HL-60/S4 treated with retinoic acid at 250 ng/mL for 4 days and 3 days (cell line): ENCODE results near the gene IMMP1L.

Experiments
- in situ Hi-C: fragments of 300-500 bp; cut with MboI; formaldehyde crosslinking; loops from 2 replicates; pipeline ENCODE4 v1.7.0; 2022; ENCODE audit warnings: low sequenced_read_pairs

IMMP1L gene

DNA sequence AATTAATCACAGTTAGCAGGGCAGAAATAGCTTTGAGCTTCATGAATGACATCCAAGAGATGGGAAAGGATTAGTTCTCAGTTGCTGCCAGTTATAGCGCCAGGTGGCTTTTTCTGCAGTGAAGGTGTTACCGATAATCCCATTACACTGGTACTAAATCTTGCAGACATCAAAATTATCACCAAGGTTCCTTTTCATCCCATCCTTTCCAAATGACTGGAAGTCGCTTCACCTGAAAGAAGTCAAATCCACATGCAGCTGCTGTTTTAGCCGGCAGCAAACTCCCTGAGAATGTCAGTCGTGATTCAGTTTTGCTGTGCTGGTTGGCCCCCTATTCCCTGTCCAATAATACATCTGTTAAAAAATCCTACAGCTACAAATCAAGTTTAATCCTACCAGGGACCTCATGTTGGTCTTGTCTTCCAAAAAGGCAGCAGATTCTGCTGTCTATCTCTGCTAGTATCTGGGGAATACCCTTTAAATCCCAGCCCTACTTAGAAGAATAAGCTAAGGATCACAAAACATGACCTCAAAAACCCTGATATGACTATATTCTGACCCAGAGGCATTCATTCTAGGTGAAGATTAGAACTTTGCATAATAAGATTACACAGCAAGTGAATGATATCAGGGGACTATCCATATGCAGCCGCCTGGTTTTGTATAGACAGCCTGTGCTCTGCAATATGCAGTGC, 31.7 kb downstream of the IMMP1L start:
- in situ Hi-C loops, result no loop called here

DNA sequence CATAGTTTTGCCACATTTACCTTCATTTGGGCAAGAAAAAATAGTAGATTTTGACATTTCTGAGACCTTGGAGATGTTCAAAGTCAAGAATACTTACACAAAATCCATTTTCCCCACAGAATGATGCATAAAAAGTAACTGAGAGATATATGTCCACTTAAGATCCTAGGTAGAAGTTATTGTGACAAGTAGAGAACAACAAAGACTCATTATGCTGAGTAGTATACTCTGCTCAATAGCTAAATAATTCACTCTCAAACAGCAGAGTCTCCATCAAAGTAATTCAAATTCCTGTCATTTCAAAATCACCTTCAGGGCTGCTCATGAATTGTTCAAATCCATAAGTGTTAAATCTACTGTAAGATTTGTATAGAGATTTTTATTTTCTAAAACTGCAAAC, 35.3 kb downstream of the IMMP1L start:
- in situ Hi-C loops, result no loop called here

DNA sequence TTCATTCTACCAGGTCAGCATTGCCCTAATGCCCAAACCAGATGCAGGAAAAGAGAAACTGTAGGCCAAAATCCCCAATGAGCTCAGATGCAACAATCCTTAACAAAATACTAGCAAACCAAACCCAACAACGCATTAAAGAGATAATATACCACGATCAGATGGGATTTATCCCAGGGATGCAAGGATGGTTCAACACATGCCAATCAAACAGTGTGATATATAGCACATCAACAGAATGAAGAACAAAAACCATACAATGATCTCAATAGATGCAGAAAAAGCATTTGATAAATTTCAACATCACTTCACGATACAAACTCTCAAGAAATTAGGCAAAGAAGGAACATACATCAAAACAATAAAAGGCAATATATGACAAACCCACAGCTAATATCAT, 45.0 kb downstream of the IMMP1L start:
- in situ Hi-C loops, result no loop called here

DNA sequence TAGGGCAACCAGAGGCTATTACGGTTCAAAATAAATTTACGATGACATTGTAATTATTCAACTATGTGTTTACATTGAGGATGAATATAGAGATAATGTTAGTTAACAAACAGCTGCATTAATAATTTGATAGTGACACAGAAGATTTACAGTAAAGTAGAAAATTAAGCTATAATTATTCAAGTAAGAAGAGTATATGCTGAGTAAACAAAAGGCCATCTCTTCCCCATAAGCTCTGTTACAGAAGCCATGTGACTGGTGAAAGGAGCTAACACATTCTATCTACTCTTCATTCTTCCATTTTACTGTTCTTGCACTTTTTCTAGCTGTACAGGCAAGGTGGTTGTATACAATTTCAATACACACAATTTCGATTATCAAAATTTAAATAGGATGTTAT, 54.2 kb downstream of the IMMP1L start:
- in situ Hi-C loops, result no loop called here

DNA sequence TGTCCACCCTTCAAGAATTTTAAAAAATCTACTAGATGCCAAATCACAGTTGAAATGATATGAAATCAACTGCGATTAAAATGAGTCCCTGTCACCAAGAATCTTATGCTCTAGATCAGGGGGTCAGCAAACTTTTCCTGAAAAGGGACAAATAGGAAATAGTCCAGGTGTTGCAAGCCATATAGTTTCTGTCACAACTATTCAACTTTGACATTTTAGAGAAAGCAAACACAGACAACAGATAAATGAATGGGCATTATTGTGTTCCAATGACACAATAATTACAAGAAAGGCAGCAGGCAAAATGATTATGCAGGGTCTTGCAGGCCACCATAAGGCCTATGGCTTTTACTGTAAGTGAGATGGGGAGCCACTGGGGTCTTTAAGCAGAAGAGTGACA, 58.6 kb downstream of the IMMP1L start:
- in situ Hi-C loops, result no loop called here

DNA sequence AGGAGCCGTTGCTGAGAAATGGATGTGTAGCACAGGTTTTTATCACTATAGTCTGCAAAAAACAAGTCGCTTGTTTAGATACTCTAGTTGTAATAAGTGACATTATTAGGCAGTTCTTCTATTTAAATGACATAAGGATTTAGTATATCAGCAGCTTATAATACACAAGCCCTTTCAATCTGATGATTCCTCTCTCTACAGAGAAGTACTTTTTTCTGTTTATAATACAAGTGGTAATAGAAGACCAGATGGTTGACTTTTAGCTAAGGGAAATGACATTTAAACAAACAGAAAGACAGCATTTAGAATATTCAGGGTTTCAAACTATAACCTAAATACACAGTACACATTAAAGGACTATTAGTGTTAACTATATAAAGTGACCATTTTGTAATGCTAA, 60.4 kb downstream of the IMMP1L start:
- in situ Hi-C loops, result no loop called here

DNA sequence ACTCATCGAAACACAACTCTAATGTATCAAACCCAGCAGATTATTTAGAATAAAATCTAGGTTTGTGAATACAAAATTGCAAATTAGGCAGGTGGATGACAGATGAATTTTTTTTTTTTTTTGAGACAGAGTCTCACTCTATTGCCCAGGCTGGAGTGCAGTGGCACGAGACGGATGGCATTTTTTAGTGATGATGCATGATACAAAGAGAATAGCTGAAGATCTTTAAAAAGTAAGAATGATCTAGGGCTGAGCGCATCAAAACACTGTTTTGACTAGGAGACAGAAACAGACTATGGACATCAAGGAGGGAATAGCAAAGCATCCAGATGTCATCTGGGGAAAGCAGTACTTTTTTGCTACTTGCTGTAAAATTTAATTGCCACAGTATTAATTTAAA, 63.8 kb downstream of the IMMP1L start:
- in situ Hi-C loops, result no loop called here

DNA sequence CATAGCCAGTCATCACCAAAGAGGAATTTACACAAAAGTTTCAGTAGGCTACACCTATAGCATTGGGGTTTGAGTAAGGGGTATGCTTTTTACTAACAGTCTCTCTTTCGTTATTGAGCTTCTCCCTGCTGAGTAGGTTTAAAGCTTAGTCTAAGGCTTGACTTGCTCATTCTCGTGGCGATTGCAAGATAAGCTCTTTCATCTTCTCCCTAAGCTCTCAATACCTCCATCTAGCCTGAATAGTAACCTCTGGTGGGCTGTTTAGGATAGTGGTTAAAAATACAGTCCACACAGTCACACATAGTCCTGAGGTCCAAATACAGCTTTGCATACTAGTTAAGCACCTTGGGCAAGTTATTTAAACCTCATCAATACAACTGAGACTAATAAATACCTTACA, 65.6 kb downstream of the IMMP1L start:
- in situ Hi-C loops, result no loop called here

DNA sequence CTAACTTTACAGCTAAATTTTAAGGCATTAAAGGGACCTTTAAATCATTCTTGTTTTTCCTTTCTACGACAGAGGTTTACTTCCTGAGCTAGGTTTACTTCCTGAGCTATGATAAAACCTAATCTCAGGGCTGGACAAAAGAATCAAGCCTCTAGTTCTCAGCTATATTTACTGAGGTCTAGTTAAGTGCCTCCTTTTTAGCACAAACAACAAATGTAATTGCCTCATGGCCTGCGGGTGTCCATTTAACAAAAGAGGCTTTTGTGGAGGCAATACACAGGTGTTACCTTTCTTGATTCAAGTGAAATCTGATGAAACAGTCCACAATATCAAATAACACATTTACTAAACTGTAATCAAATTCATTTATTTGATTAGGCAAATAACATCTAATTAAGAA, 67.3 kb downstream of the IMMP1L start:
- in situ Hi-C loops, result no loop called here

DNA sequence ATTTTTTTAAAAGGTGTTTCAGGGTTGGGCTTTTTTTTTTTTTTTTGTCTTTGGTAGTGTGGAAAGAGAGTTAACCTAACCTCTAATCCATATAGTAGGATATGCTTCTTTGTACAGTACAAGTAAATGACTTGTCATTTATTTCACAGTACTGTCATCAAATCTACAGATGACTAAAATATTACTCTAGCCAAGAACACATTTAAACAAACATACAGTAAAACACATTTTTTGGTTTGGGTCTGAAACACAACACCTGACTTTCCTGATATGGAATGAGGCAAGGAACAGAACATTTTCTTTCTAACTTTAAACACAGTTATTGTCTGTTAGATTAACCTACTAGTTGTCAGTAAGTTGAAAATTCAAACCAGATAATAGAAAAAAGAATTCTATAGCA, 68.1 kb downstream of the IMMP1L start:
- in situ Hi-C loops, result no loop called here

DNA sequence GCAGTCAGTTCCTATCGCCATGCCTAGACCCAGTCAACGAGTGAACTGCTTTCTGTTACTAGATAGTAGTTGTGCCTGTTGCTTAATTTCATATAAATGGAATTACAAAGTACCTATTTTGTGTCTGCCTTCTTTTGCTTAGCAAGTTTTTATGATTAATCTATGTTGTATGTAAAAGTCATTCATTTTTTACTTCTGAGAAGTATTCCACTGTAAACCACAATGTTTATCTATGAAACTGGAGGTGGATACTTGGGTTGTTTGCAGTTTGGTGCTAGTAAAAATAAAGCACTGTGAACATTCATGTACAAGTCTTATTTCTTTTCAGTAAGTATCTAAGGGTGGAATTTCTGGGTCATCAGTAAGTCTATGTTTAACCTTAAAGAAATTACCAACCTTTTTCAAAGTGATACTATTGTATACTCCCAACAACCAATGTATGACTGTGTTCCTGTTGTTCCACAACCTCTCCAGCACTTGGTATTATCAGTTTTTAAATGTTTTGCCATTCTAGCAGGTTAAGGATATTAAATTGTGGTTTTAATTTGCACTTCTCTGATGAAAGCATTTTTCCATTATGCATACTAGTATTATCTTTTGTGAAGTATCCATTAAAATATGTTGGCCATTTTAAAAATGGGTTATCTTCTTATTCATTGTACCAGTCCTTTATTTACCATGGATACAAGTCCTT, 71.5 kb downstream of the IMMP1L start:
- in situ Hi-C loops, result no loop called here

DNA sequence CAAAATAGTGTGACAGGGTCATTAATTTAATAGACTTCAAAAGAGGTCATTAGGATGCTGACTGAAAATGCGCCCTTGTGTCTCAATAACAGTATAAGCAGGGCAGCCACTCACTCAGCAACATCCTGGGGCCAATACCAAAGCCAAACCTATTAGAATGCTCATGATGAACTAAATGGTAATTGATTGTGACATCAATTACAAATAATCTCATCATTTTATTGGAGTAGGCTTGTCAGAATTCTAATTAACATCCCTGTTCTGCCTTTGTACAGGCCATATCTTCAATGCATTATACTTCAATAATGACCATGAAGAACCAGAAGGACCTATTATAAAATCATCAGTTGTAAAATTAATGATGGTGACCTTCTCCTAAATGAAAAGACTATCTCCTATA, 75.6 kb downstream of the IMMP1L start:
- in situ Hi-C loops, result no loop called here

DNA sequence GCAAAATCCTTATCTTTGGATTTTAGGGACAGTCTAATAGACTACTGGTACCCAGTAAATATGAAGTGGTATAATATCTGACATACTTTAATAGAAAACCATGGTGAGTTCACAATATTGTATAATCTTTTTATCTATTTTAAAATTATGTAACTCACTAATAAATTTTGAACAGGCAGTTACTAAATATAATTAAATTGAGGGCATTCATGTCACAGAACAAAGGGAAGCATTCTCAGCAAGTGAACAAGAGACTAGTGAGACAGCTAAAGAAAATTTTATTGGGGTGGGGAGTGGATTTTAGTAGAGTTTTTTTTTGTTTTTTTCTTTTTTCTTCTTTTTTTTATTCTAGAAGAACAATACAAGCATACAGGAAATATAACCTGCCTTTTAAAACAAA, 84.8 kb downstream of the IMMP1L start:
- in situ Hi-C loops, result no loop called here

DNA sequence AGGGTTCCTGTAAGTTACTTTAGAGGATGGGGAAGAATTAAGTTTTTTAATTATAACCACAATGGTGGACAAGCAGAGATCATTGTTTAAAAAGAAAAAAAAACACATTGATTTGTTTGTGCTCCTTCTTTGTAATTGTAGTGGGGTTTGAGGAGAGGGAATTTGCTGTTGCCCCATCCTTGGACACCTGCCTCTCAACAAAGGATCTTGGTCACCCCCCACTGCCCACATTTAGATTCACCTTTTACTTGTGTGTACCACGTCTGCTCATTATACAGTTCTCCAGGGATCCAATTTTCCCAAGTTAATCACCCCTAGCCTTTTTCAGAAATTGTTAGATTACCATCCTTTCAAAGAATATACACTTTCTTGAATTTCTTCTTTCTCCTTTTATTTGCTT, 86.7 kb downstream of the IMMP1L start:
- in situ Hi-C loops, result no loop called here

DNA sequence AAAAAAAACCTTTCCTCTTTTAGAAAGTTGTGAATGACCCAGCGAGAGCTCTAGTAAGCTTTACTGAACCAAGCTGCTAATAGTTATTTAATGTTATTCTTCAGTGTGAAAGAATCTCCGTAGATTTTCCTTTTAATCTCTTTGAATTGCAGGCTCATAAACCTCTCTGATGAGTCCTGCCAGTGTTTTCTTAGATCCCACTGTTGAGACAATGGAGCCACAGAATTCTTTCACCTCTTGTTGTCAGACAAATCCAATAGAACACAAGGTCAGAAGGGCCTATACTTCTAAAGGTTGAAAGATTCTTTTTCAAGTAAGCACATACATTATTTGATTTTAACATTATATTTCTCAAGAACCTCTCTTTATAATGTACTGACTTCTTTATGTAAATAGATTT, 87.6 kb downstream of the IMMP1L start:
- in situ Hi-C loops, result no loop called here

DNA sequence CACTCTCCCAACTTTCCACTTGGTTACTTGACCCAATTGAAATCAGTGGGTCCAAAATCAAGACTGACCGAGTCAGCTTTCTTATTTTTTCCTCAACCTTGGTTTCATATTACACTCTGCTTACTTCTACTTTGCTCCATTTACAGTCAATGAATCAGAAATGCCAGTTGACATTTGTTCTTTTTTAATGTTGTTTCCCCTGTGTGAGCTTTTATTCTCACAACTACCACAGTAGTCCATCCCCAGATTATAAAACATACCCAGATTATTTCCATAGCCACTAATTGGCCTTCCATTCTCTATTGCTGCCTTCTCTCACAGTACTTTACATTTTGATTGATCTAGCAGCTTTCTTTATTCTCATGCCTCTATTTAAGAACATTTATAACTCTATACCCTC, 89.8 kb downstream of the IMMP1L start:
- in situ Hi-C loops, result no loop called here

DNA sequence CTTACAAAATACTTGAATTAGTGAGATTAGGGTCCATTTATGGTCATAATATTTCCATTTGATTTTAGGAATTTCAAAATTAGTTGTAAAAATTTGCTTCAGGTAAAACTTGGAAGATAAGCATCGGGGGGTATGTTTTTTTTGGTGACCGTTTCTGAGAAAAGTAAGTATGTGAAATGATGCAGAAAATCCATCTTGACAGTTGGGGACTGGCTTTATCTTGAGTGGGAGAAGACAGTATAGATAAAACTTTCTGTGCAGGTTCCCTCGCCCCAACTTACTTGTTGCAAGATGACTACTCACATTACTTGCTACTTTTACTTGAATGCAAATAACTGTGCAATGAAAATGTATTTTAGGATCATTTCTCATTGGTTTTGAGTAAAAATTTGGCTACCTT, 90.3 kb downstream of the IMMP1L start:
- in situ Hi-C loops, result no loop called here

DNA sequence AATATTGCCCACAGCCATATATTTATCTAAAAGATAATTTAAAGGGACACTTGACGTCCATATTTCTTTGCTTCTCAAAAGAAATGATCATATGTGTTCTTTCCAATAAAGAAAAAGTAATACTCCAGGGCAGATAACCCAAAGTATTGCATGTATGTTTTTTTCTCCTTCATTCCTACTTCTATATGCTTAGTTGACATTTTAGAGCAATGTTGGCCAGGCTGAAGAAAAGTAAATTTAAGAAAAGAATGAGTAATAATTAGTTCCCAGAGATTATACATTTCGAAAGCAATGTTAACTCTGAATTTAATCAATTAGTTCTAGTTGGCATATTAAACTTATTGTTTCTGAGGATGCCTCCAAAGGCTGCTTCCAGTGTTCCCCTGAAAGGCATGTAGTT, 91.6 kb downstream of the IMMP1L start:
- in situ Hi-C loops, result no loop called here

DNA sequence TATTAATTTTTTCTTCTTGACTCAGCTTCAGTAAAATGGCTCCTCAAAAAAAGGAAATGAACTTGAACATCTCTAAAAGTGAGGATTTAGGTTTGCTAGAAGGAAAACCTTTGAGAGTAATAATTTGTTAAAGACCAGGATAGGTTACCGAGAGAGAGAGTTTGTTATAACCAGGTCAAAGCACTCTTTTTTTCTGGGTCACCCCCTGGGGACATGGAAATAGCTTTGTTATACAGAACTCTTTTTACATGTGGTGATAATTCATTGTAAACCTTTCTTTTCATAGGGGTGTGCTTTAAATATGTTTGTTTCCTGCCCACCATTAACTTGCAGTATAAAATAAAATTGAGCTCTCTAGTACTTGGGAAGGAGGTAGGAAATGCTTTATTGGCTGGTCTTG, 92.1 kb downstream of the IMMP1L start:
- in situ Hi-C loops, result no loop called here

DNA sequence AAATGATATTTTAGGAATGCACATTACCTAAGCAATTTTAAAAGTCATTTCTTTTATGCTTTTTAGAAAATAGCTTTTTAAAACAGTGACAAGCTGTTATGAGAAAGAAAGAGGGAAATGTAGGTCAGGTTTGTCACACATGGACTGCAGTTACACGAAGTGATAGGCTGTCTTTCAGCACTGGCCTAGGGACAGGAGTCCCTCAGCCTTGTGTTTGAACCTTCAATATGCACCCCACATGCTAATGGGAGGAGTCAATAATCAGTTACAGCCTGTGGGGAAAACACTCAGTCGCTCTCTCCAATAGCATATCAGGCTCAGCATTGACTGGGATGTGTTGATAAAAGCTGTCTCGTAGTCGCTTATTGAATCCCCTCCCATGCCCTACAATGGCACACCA, 94.0 kb downstream of the IMMP1L start:
- in situ Hi-C loops, result no loop called here

DNA sequence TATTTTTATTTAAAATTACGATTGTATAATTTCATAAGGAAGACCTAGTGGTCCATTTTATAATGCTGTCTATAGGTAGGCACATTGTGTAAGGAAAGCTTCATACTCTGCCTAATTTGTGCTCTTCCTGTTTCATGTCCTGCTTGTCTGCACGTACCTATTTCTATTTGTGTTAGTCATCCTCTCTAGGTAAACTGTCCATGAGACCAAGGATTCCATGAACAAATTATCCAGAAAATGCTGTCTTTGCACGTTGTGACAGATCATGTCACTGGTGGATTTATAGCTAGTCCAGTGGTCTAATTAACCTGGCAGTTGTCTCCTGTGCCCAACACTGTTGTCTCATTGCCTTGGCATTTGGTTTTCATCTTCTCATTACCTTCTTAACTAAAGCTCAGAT, 95.1 kb downstream of the IMMP1L start:
- in situ Hi-C loops, result no loop called here

DNA sequence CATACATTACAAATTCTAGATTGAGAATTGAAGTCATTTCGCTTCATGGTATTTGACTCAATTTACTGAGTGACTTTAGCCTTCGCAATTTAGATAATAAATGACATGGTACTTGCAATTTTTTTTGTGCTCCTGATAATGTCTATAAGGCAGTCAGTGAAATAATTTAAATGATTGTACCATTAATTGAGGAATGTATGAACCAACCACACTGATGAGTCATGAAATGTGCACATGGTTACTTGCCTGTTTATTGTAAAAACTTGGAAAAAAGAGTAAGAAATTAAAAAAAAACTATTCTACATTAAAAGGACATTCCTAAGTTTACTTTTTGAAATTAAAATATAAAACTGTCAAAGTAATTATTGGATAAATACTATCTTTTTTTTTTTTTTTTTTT, 96.5 kb downstream of the IMMP1L start:
- in situ Hi-C loops, result no loop called here

DNA sequence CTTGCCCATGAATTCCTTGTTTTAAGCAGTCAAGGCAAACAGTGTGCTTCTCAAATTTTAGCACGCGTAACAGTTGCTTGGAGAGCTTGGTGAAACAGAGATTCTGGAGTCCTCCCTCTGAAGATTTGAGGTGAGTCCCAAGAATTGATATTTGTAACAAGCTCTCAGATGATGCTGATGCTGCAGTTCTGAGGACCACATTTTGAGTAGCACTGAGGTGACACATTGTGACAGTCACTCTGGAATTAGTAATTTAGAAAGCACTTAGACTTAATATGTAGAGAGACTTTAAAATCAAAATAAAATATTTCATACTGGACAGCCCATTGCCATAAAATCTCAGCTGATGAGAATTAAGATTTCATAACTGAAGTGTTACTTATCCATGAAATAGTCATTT, 101.2 kb downstream of the IMMP1L start:
- in situ Hi-C loops, result no loop called here
